GM23248 (cell line): ENCODE measurements around the gene PTPRB.

ENCODE experiments used
- EZH2 ChIP-seq: fragments of 200-600 bp; sonication (generic); IDR thresholded peaks from 2 replicates; pipeline ENCODE4 v1.6.1; 2018; ENCODE audit warnings: antibody characterized with exemption, mild to moderate bottlenecking; ENCODE audit not compliant: insufficient read depth, poor library complexity, severe bottlenecking
- EZH2phosphoT487 ChIP-seq: fragments of 200-600 bp; sonication (generic); IDR thresholded peaks from 2 replicates; pipeline ENCODE4 v1.6.1; 2018; ENCODE audit warnings: antibody characterized with exemption, moderate library complexity, mild to moderate bottlenecking, low read depth; ENCODE audit not compliant: insufficient read depth

GRCh38 chr12:70467476-70467875 lies 169.8 kb downstream of the PTPRB start:
- no peak for TF ChIP-seq EZH2
- TF ChIP-seq EZH2phosphoT487: no peak
